Hypothalamus (tissue), 51 donors: Measurements from ENCODE around the gene MAP3K4.
"Not testable (repeated sequence)": the region's sequence is repeated elsewhere in the genome, so short reads cannot be mapped to it uniquely, and the experiment has no call there.

Experiments
- DNase-seq, 51 donors: peaks; one replicate each; lab custom pipeline; 2025; lab: John Stamatoyannopoulos, UW

Gene MAP3K4

GRCh38 chr6:160971171-160971570 is 20.4 kb upstream of the MAP3K4 start:
- no peak for DNase-seq

DNA sequence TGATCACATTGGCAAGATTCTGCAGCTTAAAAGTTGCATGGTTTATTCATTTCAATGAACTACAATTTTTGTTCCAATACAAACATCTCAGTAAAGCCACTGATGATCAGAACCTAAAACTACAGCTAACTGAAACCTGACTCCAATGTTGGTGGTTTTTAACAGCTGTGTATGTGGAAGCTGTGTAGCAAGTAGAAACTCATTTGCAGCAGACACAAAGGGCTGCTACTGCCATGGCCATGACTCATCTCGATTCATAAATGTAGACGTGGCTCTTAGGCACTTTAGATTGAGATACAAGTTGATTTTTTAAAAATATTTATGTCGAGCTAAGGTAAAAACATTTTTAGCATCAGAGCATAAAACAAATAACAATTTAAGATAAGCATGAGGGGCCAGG is 19.5 kb upstream of the MAP3K4 start:
- no peak for DNase-seq

GRCh38 chr6:160972594-160972993 is 19.0 kb upstream of the MAP3K4 start:
- DNase-seq = not testable (repeated sequence)

- no peak for DNase-seq
Measured at GRCh38 chr6:160973311-160974250, 18.0 kb upstream of the MAP3K4 start.

- peak in 3 of 51 donors; percentile 10 to 18 (median 14) for DNase-seq
Measured at GRCh38 chr6:160974304-160974771, 17.2 kb upstream of the MAP3K4 start.

GRCh38 chr6:160975162-160975561 is 16.4 kb upstream of the MAP3K4 start:
- no peak for DNase-seq

GRCh38 chr6:160975961-160976360 is 15.6 kb upstream of the MAP3K4 start:
- not testable (repeated sequence) for DNase-seq

GRCh38 chr6:160978141-160978901 is 13.2 kb upstream of the MAP3K4 start:
- DNase-seq = no peak

- no peak for DNase-seq
Measured at GRCh38 chr6:160979061-160979708, 12.4 kb upstream of the MAP3K4 start.

DNA sequence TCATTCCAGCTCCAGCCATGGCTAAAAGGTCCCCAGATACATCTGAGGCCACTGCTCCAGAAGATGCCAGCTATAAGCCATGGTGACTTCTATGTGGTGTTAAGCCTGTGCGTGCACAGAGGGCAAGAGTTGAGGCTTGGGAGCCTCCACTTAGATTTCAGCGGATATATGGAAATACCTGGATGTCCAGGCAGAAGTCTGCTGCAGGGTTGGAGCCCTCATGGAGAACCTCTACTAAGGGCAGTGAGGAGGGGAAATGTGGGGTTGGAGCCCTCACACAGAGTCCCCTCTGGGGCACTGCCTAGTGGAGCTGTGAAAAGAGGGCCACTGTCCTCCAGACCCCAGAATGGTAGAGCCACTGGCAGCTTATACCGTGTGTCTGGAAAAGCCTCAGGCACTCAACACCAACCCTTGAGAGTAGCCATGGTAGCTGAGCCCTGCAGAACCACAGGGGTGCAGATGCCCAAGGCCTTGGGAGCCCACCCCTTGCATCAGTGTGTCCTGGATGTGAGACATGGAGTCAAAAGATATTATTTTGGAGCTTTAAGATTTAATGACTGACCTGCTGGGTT is 8.1 kb upstream of the MAP3K4 start:
- not testable (repeated sequence) for DNase-seq

DNA sequence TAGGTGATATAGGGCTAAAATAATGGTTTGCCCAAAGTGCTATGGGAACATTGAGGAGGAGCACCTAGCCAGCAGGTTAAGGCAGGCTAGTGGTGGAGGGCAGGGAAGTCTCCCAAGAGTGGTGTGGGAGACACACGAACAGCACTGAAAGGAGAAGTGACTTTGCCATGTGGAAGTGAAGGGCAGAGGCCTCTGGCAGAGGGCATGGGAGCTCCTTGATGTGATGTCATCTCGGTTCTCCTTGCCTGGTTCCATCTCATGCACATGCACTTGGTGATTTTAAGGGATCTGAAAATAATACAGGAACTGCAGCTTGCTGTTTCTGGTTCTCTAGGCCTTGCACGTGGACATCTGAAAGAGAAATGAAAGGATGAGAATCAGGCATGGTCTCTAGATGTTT is 4.7 kb upstream of the MAP3K4 start:
- peak in 1 of 51 donors; percentile 2 for DNase-seq

DNA sequence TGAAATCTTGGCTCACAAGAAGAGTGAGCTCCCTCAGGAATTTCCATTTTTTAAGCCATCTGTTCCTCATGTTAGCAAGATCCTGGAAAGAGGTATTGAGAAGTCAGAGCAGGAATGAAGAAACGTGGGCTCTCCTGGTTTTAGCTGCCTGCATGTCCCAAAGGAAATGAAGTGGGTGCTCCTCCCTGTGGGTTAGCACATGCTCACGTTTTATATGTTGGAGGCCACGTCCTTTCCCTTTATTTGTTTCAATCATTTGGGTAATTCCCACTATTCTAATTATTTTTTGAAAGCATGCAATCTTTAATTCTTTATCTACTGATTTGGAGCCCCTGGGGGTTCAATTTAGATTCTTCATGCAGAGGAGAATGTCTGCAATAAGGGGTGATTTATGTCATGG is 4.3 kb upstream of the MAP3K4 start:
- no peak for DNase-seq

DNA sequence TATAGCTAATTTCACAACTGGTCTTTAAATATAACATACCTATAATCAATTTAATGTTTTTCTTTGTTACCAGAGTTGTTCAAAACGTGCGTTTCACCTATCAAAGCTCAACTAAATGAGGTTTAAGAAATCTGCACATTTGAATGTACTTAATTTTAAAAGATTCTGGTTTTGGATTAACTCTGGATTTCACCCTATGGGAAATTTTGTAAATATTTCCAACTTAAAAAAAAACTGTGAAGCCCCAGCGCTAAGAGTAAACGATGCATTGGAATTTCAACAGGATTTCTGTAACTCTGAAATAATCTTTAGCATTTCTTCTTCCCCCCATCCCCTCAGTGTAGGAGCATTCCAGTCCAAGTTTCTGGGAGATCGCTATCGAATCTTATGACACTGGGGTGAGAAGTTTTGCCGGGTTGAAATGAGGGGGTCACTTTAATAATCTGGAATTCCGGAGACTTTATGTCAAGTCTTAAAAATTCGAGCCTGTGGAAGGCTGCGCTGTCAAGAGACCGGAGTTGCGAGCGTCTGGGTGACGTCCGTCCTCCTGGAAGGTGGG is 643 bp upstream of the MAP3K4 start:
- no peak for DNase-seq

DNA sequence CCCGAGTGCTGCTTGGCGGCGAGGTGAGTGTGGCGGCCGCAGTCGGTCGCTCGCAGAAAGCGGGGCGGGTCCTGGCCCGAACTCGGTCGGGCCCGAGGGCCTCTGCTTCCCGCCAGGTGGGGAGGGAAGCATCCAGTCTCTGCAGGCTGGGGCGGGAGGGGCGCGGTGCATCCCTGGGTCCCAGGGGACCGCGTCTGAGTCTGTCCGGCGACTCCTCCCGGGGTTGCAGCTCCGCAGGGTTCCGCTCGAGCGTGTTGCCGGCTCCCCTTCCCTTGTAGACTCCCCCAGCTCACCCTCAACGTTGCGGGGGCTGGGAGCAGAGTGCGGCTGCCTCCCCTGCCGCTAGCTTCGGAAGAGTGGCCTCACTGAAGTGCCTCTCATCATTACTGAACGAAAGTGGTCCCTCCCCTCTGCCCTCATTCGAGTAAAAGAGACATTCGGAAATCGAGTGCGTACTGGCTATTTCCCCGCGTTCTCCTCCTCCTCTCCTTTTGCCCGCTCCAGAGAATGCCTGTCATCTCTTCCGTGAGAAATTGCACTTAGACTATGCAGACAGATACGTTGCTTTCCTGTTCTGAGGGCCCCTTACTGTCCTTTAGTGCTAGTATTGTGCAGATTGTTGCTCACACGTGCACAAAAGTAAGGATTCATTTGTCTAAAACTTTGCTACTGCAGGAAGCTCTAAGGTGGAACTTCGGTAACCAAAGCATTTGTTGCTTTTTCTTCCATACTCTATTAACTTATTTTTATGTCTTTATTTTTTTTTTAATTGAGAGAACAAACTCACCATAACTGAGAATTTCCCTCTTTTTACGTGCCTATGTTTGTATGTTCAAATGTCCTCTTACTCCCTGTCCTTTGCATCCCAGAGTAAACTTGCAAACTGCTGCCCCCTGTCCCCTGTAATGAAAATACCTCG is 751 bp downstream of the MAP3K4 start:
- peak in 41 of 51 donors; percentile 1 to 80 (median 54) for DNase-seq

DNA sequence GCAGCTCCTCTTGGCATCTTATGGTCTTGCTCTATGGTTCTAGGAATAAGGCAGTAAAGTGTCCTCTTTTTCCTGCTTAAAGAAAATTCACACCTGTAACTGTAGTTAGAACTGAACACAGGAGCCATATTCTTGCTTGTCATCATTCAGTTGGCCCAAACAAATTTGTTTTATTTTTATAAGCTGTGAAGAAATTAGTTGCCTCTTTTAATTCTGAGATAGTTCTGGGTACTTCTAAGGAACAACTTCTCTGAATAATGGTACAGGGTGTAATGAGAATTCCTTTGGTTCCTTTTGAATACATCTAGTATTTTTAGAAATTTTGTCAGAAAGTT is 1.4 kb downstream of the MAP3K4 start:
- DNase-seq = no peak

GRCh38 chr6:160995271-160995670 is 3.7 kb downstream of the MAP3K4 start:
- no peak for DNase-seq

GRCh38 chr6:160996131-160996601 is 4.6 kb downstream of the MAP3K4 start:
- no peak for DNase-seq

DNA sequence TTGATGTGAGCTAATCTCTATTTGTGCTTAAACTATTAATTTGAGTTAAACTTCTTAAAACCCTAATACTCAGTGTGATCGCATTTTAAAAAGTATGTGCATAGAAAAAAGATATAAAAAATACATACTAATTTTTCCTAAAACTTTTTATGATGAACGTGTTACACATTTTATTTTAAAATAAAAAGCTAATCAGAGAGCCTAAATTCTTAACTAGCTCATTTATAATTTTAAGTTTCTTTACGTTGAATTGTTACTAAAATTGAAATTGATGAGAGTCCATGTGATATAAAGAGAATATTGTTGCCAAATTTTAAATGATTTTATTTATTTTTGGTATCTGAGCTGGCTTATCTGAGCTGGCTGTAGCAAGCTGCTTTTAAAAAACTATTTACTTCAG is 6.6 kb downstream of the MAP3K4 start:
- DNase-seq = no peak

DNA sequence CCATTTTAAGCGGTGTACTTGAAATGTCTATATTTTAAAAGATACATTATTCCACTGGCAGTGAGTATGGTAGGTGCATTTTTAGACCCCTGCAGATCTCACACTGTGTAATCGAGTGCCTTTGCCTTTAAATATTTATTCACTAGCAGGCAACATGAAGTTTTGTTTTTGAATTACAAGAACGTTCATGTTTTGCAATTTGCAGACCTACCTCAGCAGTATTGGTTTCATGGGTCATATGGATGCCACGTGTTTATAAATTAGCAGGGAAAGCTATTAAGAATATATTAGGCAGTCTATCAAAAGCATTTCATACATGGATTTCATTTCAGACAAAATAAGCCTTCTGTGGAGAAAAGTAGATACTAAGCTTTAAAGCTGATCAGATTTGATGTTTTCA is 7.2 kb downstream of the MAP3K4 start:
- no peak for DNase-seq
